Measurements from ENCODE around the gene MARCHF9.

GRCh38 chr12:57752668-57753000, 2.3 kb upstream of the MARCHF9 start:
- no peak for TF ChIP-seq POLR2A (IDR thresholded peaks at IDR 0.05; ENCODE audit: borderline replicate concordance, extremely low read depth, insufficient read depth, insufficient read length)
- TF ChIP-seq, protein P1, sequence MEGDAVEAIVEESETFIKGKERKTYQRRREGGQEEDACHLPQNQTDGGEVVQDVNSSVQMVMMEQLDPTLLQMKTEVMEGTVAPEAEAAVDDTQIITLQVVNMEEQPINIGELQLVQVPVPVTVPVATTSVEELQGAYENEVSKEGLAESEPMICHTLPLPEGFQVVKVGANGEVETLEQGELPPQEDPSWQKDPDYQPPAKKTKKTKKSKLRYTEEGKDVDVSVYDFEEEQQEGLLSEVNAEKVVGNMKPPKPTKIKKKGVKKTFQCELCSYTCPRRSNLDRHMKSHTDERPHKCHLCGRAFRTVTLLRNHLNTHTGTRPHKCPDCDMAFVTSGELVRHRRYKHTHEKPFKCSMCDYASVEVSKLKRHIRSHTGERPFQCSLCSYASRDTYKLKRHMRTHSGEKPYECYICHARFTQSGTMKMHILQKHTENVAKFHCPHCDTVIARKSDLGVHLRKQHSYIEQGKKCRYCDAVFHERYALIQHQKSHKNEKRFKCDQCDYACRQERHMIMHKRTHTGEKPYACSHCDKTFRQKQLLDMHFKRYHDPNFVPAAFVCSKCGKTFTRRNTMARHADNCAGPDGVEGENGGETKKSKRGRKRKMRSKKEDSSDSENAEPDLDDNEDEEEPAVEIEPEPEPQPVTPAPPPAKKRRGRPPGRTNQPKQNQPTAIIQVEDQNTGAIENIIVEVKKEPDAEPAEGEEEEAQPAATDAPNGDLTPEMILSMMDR (IDR thresholded peaks at IDR 0.05 in 2 of 3, conservative IDR thresholded peaks at IDR 0.05 in 1 of 3; ENCODE audit: borderline replicate concordance in 1 of 3, insufficient read depth in 1 of 3, low read depth in 2 of 3, low read length in 2 of 3) = no peak
- no peak for TF ChIP-seq FOSL1 (IDR thresholded peaks at IDR 0.05; ENCODE audit: low read depth)

All from HCT116 (cell line).